ENCODE data around the gene OPCML.
A peak's percentile ranks its signal among the peaks of the same experiment; 100 is the strongest.

OPCML gene

DNA sequence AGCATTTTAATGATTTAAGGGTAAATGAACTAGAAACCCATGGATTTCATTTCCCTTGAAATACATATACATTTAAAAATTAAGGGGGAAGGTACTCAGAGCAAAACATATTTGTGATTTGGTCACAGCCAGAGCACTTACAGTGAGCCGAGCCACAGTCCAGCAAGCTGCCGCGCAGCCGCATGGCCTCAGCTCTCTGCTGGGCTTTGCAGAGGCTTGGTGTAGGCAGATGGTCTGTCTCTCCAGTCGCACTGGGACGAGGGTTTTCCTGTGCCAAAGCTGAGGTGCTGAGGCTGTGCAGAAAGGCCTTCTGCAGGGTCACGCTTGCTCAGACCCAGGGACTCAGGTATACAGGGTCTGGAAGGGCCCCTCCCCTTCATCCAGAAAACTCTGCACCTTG lies 367.3 kb downstream of the OPCML start:
- DNase-seq: no peak

GRCh38 chr11:133163463-133164419 lies 368.6 kb downstream of the OPCML start:
- DNase-seq: peak; percentile 16

DNA sequence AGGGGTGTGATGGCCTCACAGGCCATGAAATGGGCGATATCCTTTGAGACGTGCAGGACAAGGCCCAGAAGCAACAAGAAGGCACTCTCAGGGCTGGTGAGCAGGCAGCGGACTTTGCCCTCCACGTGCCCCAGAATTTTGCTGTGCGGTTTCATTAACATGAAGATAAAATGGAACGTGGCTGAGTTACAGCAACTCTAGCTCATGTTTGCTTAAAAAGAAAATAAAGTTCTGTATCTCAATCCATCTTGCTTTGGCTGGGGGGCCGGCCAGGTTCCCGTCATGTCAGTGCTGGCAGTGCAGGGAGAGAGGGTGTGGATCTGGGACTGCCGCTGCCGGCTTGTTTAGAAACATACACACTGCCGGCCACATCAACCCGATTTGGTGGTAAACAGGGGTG lies 370.1 kb downstream of the OPCML start:
- DNase-seq: no peak

- DNase-seq: no peak
Observed at GRCh38 chr11:133160754-133161153, 371.5 kb downstream of the OPCML start.

- DNase-seq: no peak
Observed at GRCh38 chr11:133156986-133157745, 375.1 kb downstream of the OPCML start.

GRCh38 chr11:133154781-133155180 lies 377.5 kb downstream of the OPCML start:
- no peak for DNase-seq

DNA sequence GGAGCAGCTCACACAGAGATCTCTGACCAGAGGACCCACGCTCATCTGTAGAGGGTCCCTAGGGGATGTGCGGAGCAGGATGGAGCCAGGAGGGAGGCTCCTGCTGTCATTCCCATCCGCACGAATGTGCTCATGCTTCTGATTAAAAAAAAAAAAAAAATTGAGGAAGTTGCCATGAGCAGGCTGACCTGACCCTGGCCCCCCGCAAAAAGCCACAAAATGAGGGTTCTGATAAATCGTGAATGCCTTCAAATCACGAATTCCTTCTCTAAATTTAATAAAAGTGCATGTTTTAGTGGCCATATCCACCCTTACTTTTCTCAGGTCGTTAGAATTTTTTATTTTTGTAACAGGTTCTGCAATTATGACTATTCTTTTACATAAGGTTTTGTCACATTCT lies 378.2 kb downstream of the OPCML start:
- DNase-seq: no peak

- no peak for DNase-seq
Observed at GRCh38 chr11:133153031-133153430, 379.3 kb downstream of the OPCML start.

DNA sequence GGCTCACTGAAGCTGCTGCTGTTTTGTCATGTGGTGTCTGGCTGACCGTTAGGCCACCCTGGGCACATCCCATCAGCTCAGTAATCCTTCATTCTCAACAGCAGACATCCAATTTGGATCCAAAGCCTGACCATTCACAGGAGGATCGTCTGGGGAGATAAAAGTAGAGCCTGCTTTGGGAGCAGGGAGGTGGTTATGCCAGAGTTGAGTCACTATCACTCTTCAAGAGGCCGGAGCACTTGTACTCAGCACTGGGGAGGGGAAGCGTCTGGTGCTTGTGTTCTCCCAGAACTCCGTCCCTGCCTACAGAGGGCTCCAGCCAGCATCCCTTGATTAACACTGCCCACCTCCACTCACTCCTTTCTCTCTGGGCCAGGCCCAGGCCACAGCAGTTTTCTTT lies 382.6 kb downstream of the OPCML start:
- DNase-seq: no peak

DNA sequence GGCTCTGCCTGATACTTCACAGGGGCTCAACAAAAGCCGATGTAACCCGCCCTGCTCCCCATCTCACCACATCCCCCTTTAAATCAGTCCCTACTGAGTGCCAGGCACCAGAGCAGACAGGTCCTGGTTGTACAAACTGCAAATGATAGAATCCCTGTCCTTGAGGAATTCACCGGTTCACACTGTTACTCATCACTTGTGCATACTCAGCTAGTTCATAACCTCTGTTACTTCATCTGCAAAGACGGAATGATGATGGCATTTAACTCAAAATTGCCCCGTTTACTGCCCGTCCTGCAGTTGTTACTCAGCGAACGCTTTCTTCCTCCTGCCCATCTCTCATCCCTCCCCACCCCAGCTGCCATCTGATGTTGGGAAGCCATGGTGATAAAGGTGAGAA lies 384.7 kb downstream of the OPCML start:
- DNase-seq: no peak

GRCh38 chr11:133146697-133147306 lies 385.5 kb downstream of the OPCML start:
- DNase-seq: no peak

DNA sequence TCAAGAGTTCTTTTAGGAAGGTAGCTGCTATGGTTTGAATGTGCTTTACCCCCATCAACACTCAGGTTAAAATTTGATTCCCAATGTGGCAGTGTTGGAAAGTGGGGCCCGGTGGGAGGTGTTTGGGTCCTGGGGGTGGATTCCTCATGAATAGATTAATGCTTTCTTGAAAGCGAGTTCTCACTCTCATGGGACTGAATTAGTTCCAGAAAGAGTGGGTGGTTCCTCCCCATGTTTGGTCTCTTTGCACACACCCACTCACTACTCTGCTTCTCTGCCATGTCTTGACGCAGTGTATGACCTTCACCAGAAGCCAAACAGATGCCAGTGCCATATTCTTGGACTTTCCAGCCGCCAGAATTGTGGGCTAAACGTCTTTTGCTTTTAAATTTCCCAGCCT lies 394.4 kb downstream of the OPCML start:
- no peak for DNase-seq

DNA sequence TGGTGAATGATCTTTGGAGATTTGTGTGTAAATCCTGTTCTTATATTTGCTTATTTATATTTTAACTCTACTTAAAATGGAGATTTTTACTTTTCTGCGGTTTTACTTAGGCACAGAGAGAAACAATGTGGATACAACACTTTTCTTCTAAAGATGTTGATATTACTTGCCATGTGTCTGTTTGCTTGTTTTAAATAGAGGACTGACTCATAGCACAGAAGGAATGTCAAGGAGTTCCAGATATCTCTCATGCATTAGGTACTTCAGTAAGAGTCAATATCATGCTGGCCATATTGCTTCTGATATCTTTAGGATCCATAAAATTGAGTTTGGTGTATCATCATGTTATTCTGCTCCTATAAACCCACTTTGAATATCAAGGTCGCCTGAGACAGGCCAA lies 395.0 kb downstream of the OPCML start:
- DNase-seq: no peak

GRCh38 chr11:133136376-133136775 lies 395.9 kb downstream of the OPCML start:
- no peak for DNase-seq

GRCh38 chr11:133134314-133135173 lies 397.8 kb downstream of the OPCML start:
- DNase-seq: peak; percentile 1

DNA sequence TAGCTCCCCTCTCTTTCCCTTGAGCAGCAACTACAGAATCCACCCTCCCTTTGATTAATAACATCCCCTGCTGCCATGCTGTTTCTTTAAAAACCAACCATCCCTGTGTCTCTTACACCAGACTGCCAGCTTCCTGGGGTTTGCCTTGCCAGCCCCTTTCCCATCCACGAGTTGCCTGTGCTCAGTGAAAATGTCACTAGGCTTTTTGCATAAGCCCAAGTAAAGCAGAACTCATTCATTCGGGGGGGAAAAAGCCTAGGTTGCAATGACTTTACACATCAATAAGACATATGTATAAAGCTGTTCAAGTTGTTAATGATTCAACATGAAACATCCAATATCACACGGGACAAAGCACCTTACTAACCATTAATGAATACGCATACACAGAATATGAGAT lies 398.7 kb downstream of the OPCML start:
- no peak for DNase-seq

- DNase-seq: no peak
Observed at GRCh38 chr11:133133050-133133449, 399.3 kb downstream of the OPCML start.

DNA sequence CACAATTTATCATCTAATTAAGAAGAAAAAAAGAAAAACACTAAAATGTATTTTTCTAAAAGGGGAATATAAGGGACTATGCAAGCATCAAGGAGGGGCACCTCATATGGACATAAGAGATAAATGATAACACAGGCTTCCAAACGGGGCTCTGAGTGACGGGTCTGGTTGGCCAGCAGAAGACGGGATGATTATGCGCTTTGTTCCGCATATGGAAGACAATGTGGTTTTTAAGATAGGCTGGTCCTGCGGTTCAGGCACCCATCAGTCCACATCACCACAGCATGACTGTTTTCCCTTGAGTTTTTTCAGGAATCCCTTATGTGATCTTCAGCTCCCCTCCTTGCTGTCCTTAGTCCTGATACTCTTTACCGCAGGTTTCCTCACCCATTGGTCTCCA lies 404.6 kb downstream of the OPCML start:
- DNase-seq: no peak

DNA sequence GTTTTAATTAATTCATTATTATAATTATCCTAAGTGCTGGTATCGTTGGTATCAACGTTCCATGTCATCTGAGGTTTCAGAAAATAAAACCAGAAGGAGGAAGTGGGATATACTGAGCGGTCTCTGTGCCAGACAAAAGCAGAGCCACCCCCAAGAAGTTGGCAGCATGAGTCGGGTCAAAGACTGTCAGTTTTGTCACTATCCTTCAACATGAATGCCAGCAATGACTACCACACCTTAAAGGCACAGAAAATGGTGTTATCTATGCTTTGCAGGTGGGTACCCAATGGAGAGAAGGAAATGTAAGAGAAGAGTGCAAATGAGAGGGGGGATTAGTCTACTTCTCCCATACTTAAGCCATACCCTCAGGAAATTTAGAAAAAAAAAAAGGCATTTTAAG lies 408.5 kb downstream of the OPCML start:
- no peak for DNase-seq

DNA sequence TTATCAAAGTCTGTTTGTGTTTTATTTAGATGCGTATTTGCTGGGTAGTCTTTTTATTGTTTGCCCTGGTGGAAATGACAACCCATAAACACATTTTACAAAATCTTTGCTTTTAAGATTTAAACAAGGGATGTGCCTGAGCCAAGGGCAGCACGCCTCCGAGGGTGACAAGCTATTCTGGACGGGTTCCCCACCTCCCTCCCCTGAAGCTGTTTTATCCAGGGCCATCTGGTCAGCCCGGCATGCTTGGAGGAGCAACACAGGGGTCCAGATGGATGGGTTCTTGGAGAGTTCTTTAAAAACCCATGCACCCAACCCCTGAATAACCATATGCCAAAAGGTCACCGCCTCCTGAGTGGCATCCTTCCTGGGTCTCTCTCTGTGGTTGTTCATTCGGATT lies 408.9 kb downstream of the OPCML start:
- no peak for DNase-seq

- no peak for DNase-seq
Observed at GRCh38 chr11:133122256-133122655, 410.0 kb downstream of the OPCML start.

DNA sequence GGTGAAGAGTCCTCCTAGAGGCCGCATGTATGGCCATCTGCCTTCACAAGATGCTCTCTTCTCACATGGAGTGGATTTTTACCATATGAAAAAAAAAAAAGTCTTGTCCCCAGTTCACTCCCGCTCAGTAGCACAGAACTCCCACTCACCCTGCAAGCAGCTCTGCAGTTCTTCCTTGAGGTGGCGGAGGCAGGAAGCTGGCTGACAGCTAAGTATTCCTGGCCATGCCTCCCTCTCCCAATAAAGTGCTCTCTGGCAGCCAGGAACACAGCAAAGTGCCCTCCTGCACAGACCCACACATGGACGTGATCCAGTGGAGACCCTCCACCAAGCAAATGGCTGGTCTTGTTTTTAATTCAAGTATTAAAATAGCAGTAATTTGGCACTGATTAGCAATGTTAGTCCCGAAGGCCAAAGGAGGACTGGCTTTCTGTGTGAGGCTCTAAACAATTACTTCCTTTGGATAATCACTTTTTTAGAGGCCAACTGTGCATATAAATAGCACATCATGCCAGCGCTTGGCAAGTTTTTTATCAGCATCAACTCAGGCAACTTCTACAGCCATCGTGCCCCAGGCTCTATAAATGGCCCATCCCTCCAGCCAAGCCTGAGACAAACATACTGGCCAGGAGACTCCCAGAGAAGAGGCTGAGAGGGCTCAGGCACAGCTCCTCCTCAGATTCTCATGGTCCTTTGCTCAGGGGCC lies 413.6 kb downstream of the OPCML start:
- no peak for DNase-seq

All from DMS79 (cell line).